Progenitor cell of endocrine pancreas (in vitro differentiated cells): Measurements from ENCODE around the gene CBLL2. TPM values are rescaled to one million over a fixed set of nuclear protein-coding genes. Genes with fewer than 3 reads are reported as not detected.

ENCODE experiments used
- DNase-seq: peaks from one replicate; pipeline ENCODE4 v3.0.0; 2021; ENCODE audit warnings: low spot score; ENCODE audit not compliant: unreplicated experiment
- H3K27ac Mint-ChIP-seq: 2 replicates; pipeline ENCODE4 v1.8.0; 2021; ENCODE audit warnings: mild to moderate bottlenecking, moderate library complexity, mixed read lengths
- H3K27me3 Mint-ChIP-seq: 2 replicates; pipeline ENCODE4 v1.8.0; 2021; ENCODE audit warnings: mixed read lengths
- H3K36me3 Mint-ChIP-seq: 2 replicates; pipeline ENCODE4 v1.8.0; 2022; ENCODE audit warnings: mixed read lengths; ENCODE audit not compliant: insufficient read depth
- H3K4me1 Mint-ChIP-seq: 2 replicates; pipeline ENCODE4 v1.8.0; 2021; ENCODE audit warnings: low read depth, mixed read lengths
- H3K4me3 Mint-ChIP-seq: 2 replicates; pipeline ENCODE4 v1.8.0; 2021; ENCODE audit warnings: low read depth, mild to moderate bottlenecking, moderate library complexity, mixed read lengths
- H3K9me3 Mint-ChIP-seq: 2 replicates; pipeline ENCODE4 v1.8.0; 2021; ENCODE audit warnings: low read depth, mixed read lengths
- CTCF ChIP-seq: fragments of 200-600 bp; sonication (generic); IDR thresholded peaks from one replicate; pipeline ENCODE4 v1.5.0; 2021; ENCODE audit warnings: antibody characterized with exemption, mild to moderate bottlenecking; ENCODE audit not compliant: unreplicated experiment
- total RNA-seq: library from RNA; stranded (reverse); gene quantifications from 2 replicates; pipeline ENCODE4 v1.2.1, GENCODE V29; 2021

Gene CBLL2
- total RNA-seq, 1 donor from 2014 or later, result not detected

- Mint-ChIP-seq H3K4me3 (no peak overlapping the region), H3K27me3 (no peaks in the 10 kb centered on the region), H3K9me3 (no peaks in the 10 kb centered on the region), H3K27ac (no peak overlapping the region), H3K36me3 (no peaks in the 10 kb centered on the region), H3K4me1 (peaks cover 3% of the 10 kb centered on the region)
- TF ChIP-seq CTCF, result no peak
- DNase-seq, result no peak
Measured at GRCh38 chrX:22248401-22248800, 24.3 kb upstream of the CBLL2 start.

GRCh38 chrX:22249371-22249770 is 23.3 kb upstream of the CBLL2 start:
- no peak for TF ChIP-seq CTCF
- Mint-ChIP-seq H3K27me3 (no peaks in the 10 kb centered on the region), H3K9me3 (no peaks in the 10 kb centered on the region)

GRCh38 chrX:22268706-22269105 is 4.0 kb upstream of the CBLL2 start:
- Mint-ChIP-seq H3K9me3 (peaks cover 3% of the 10 kb centered on the region), H3K4me1 (no peaks in the 10 kb centered on the region), H3K27ac (no peak overlapping the region), H3K4me3 (no peak overlapping the region), H3K36me3 (no peaks in the 10 kb centered on the region), H3K27me3 (no peaks in the 10 kb centered on the region)
- no peak for TF ChIP-seq CTCF
- no peak for DNase-seq

More at GRCh38 chrX:22249371-22249770, 23.3 kb upstream of the CBLL2 start:
- Mint-ChIP-seq H3K27ac (no peak overlapping the region), H3K4me3 (no peak overlapping the region), H3K4me1 (peaks cover 3% of the 10 kb centered on the region), H3K36me3 (no peaks in the 10 kb centered on the region)
- DNase-seq, result no peak

- no peaks in the 10 kb centered on the region for H3K4me1 Mint-ChIP-seq
- no peak for DNase-seq
- H3K9me3 Mint-ChIP-seq, result peaks cover 5% of the 10 kb centered on the region
- H3K27ac Mint-ChIP-seq, result no peak overlapping the region
- no peak for TF ChIP-seq CTCF
- H3K36me3 Mint-ChIP-seq, result no peaks in the 10 kb centered on the region
- H3K27me3 Mint-ChIP-seq, result no peaks in the 10 kb centered on the region
- H3K4me3 Mint-ChIP-seq, result no peak overlapping the region
Measured at GRCh38 chrX:22273714-22274317, 1.1 kb downstream of the CBLL2 start.

DNA sequence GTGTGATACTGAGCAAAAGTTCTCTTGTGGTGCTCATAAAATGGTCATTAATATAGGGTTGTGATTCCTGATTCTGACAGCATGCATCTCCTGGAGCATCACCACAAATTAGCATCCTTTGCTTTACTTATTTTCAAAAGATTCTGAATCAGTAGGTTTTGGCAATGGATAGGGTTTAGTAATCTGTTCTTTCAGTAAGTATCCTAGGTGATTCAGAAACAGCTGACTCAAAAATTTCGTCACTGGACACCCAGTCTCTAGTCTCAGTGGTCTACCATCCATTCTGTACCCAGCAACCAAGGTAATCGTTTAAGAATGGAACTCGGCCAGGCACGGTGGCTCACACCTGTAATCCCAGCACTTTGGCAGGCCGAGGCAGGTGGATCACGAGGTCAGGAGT is 4.1 kb downstream of the CBLL2 start:
- H3K27me3 Mint-ChIP-seq, result no peaks in the 10 kb centered on the region
- H3K27ac Mint-ChIP-seq, result no peak overlapping the region
- TF ChIP-seq CTCF, result no peak
- peaks cover 12% of the 10 kb centered on the region for H3K9me3 Mint-ChIP-seq
- H3K36me3 Mint-ChIP-seq, result no peaks in the 10 kb centered on the region
- no peak for DNase-seq
- H3K4me1 Mint-ChIP-seq, result no peaks in the 10 kb centered on the region
- H3K4me3 Mint-ChIP-seq, result no peak overlapping the region
